ENCODE measurements around the gene TSPAN18. TPM values are rescaled to one million over a fixed set of nuclear protein-coding genes. Genes with fewer than 3 reads are reported as not detected.

Gene TSPAN18
- total and polyA plus RNA-seq, 2 of the 8 experiments (the other 6 are each of a cell fraction or from before 2014, with no cell fraction given): 5.2 to 10.2 TPM

DNA sequence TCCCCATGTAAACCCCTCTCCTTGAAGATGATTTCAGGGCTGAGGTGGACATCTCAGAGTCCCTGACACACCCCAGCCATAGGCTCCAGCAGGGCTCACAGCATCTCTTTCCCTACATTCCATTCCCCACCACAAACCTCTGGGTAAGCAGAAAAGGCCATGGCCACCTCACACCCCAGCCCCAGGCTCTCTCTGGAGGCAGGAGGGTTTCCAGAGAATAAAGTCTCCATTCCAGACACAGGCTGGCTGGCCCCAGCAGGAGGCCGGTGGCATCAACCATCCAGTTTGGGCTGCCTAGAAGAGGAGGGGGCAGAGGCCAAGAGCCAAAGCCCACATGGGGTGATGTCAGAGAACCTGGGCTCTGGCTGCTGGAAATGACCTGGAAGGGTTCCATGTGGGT is 162.5 kb downstream of the TSPAN18 start (continued):
- TF ChIP-seq SP2 (IDR thresholded peaks at IDR 0.05; ENCODE audit: low read length) (no peak), KDM5A (IDR thresholded peaks at IDR 0.05; ENCODE audit: low read length) (no peak), POLR2AphosphoS5 (IDR thresholded peaks at IDR 0.05; ENCODE audit: low read depth, low read length) (no peak)
